ENCODE measurements around the gene FLNC.

The FLNC gene

DNA sequence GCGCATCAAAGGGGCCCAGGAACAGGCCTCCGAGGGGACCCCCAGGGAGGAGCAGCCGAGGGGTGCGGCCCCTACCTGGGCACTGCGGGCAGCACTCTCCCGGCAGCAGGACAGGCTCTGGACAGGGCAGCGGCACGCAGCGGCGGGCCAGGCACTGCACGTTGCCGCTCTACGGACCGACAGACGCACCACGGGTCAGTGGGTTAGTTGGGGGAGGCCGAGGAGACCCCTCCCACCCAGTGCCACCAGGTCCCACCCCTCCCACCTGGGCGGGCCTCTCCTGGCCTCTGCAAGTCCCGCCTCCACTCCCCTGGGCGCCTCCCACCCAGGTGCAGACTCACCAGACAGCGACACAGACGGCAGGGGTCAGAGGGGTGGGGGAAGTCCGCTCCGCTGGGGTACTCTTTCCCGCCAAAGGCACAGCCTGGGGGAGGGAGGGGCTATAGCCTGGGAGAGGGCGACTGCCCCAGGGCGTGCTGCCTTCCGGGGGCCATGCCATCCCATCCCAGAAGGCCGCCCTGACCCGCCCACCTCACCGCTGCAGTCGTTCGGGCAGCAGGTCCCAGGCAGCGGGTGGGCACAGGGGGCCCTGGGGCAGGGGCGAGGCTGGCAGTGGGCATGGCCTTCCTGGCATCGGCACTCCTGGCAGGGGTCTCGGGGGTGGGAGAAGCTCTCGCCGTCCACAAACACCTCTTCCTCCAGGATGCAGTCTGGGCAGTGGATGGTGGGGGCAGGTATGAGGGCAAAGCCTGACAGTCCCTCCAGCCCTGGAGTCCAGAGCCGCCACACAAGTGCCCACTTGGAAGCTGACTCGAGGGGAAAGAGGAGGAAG lies 61.1 kb downstream of the FLNC start:
- DNase-seq (ENCODE audit: low spot score): peak; percentile 68

DNA sequence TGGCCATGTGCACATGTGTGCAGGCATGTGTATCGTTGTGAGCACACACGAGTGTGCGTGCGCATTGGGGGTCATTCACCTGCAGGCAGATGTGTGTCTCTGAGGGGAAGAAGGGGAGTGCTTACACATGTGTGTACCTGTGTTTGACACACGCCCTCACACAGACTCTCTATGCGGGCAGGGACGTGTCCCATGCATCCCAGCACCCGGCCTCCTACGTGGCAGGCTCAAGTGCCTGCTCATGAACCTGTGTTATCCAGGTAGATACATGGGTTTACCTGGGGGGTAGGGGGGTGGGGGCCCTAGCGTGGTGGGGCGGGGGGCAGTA lies 61.7 kb downstream of the FLNC start:
- DNase-seq (ENCODE audit: low spot score): no peak

DNA sequence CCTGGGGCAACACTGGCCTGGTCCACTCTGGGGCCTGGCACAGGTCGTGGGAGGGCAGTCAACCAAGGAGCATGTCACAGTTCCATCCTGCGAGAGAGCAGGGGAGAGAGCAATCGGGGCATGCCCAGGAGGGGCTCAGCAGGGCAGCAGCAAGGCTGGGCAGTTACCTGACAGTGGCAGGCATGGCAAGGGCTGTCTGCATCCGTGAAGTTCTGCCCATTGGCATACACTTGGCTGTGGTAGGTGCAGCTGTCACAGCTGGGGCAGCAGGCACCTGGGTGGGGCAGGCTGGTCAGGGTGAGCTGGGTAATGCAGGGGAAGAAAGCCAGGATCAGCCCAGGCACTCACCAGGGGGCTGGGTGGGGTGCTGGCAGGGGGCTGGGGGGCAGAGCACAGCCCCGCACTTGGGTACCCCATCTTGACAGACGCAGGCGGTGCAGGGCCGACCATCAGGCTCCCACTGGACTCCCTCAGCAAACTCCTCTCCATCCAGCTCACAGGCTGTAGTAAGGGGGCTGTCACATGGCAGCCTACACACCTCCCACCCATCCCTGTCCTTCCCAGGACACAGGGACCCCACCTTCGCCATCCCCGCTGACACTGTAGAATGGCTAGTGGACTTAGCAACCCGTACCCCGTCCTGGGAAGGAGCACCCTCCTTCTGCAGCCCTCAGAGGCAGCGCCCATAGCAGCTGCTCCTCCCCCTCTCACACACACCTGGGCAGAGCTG lies 62.5 kb downstream of the FLNC start:
- no peak for DNase-seq (ENCODE audit: low spot score)

DNA sequence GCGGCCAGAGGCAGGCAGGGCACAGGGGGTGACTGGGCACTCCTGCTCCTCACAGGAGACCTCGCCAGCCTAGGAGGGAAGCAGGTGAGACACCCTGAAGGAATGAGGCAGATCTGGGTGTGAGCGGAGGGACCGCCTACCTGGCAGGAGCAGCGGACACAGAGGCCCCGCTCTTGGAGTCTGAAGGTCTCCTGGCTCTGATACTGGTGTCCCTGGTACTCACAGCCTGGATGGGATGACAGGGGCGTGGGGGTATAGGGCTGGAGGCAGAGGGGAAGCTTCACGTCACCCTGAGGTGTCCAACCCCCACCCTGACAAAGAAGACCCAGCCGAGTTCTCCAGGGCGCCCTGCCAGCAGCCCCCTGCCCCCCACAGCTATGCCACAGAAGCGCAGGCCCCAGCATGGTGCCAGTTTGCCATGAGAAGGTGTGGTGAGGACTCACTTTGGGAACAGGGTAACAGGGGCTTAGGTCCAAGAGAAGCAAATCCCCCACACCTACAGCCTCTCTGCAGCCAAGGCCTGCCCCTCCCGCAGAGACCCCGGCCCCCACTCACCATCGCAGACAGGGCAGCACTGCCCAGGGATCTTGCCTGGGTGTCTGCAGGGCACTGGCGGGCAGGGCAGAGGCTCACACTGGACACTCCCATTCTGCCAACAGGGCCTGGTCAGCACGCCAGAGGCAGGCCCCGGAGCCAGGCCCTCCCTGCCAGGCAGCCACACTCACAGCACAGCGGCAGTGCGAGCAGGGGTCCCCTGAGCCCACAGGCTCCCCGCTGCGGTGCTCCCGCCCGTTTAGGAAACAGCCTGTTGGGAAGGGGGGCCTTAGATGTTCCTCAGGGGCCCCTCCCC lies 63.3 kb downstream of the FLNC start:
- DNase-seq (ENCODE audit: low spot score): no peak

DNA sequence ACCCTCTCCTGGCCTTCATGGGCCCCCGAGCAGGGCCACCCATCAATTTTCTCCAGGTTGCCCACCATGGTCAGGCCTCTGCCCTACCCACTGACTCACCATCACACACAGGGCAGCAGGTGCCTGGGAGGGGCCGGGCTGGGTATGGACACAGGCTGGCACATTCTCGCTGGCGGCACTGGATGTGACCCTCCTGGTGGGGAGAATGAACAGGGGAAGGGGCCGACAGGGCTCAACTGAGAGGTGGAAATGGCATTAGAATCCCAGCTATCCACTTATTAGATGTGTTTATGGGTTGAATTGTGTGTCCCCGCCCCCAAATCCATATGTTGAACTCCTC lies 63.9 kb downstream of the FLNC start:
- DNase-seq (ENCODE audit: low spot score): no peak

DNA sequence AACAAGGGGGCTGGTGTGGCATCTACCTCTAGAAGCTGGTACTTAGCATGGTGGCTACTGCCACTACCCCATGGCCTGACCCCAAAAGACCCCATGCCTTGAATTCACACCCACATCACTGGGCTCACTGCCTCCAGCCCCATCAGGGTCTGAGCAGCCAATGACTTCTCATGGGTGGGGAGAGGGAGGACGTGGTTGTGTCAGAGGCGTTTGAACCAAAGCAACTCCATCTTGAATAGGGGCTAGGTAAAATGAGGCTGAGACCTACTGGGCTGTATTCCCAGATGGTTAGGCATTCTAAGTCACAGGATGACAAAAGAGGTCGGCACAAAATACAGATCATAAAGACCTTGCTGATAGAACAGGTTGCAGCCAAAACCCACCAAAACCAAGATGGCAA lies 65.1 kb downstream of the FLNC start:
- DNase-seq (ENCODE audit: low spot score): no peak

DNA sequence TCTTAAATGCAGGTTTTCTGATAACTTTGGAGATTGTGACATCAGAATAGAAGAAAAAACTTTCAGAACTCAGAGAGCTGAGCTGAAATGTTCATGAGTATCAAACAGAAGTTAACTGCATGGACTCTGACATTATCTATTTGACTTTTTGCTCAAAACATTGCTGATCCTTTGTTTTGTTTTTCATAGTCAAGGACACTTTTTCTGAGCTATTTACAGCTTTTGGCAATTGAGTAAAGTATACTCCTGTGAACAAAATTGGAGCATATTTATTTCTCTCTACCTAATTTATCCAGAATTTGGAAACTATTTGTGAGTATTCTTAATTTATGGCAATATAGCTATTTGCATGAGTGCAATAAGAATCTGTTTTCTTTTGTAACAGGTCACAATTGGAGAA lies 69.2 kb downstream of the FLNC start:
- DNase-seq (ENCODE audit: low spot score): no peak

DNA sequence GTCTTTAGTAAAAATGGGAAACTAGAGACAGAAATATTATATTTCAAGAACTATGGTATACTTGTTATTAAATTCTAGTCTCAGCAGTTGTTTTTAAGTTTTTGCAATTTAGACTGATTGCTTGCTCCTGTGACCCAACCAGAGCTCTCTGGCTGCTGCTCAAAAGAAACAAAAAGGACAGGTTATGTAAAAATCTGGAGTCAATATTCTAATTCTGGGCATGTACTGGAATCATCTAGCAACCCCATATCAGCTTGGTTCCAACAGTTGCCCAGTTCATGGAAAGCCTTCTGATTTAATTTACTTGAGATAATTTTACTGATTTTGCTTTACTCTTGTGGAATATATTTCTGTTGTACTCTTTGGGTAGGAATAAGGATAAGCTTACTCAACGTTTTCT lies 70.0 kb downstream of the FLNC start:
- no peak for DNase-seq (ENCODE audit: low spot score)

DNA sequence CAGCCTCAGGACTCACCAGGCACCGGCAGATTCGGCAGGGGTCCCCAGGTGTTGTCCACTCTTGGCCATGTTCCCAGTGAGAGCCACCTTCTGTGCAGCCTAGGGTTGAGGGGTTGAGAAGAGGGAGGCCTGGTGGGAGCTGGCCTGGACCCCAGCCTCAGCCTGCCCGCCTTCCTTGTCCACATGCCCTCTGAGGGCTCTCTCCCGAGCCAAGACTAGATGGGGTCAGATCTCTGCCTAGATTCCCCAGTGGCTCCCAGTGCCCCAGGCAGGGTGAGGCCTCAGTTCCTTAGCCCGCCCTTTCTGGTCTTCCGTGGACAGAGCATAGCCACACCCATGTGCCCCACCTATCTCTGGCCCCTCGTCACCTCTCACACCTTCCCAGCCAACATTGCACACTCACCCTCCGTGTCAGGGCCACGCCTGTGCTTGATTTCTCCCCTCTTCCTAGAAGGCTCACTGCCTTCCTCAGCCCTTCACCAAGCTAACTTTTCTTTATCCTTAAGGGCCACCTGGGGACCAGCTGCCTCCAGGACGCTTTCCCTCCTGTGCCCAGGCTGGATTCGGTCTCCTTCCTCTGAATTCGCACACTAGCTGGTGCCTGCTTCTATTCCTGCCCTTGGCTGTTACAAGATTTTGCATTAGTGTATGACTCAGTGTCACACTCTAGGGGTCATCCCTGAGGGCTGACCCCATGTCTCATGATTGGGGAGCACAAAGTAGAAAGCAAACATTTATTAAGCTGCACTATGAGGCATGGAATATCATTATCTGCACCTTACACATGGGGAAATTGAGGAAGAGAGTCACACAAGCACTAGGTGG lies 72.8 kb downstream of the FLNC start:
- no peak for DNase-seq (ENCODE audit: low spot score)

DNA sequence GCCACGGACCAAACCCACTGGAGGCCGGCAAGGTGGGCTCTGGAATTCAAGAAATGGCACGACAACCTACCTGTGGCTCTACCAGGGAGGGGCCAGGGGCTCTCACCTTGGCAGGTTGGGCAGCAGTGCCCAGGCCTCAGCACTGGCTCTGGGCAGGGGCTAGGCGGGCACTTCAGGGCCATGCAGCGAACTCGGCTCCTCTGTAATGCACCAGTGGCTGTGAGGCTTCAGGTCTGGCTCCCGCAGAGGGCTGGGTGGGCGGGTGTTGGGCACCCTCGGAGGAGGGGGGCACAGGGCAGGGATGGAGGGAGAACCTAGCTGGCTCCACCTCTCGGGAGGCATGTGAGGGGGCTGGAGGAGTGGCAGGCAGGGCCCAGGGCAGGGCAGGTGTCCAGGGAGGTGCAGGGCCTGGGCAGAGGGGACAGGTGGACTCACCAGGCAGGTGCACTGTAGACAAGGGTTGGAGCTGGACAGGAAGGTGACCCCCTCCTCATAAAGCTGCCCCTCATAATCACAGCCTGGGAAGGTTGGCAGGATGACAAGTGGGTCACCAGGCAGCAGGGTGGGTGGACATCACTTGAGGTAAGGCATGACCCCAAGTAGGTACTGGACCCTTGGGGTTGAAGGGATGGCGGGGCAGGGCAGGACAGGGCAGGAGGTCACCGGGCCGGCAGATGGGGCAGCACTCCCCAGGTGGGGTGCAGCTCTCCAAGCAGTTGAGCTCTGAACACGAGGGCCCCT lies 73.6 kb downstream of the FLNC start:
- DNase-seq (ENCODE audit: low spot score): no peak

DNA sequence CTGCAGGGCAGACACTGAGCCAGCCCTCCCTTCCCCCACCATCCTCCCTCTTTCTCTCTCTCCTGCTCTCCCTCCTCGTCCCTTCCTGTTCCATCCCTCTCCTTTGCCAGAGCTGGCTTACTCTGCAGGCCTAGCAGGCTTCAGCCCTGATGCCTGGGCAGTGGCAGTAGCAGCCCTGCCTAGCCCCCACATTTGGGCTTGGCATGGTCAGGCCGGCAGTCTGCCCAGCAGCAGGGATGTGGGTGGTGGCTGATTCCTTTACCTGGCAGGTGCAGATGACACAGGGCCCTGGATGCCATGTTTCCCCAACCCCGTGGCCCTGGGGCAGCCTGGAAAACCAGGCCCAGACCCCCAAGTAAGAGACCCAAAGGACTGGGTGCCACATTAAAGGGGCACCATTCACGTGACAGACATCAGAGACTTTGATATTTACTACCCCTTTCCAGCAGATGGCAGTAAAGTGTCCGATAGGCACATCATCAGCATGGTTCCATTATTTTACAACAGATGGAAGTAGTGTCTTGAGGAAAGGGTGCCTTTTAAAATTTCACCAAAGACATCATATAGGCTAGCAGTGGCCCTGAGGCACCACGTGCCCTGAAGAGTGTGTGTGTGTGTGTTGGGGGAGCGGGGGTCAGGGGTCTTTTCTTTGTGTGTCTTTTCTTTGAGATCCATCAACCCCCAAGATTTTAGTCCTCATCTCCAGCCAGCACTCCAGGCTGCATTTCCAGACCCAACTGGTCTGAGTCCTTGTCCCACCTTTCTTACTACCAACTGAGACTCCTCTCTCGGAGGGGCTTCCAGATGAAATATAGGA lies 74.4 kb downstream of the FLNC start:
- DNase-seq (ENCODE audit: low spot score): peak; percentile 74

DNA sequence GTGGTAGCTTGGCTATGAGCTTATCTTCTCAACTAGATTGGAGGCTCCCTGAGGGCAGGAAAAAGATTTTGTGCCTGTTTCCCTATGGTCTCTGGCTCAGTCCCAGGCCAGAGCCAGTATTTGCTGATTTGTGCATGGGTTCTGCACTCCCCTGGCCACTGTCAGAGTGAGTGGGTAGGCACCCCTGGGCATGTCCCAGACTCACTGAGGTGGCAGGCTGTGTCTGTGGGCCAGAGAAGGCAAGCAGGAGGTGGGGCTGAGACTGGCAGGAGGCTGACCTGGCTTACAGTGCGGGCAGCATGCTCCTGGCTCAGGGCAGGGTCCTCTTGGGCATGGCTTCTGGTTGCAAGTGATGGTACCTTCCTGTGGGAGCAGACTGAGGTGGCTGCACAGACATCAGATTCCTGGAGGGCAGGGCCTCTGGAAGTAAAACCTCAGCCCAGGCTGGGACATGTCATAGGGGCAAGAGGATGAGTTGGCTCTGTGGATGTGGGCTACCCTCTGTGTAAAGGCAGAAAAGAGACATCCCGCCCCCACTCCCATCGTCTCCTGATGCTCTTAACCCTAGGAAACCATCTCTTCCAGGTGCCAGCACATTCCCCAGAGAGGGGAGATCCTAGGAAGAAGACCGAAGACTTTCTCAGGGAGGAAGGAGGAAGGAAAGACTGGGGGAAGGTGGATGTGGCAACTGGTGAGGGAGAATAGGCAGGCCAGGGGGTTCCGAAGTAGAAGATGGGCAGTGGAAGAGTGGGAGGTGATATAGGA lies 76.0 kb downstream of the FLNC start:
- peak; percentile 4 for DNase-seq (ENCODE audit: low spot score)

DNA sequence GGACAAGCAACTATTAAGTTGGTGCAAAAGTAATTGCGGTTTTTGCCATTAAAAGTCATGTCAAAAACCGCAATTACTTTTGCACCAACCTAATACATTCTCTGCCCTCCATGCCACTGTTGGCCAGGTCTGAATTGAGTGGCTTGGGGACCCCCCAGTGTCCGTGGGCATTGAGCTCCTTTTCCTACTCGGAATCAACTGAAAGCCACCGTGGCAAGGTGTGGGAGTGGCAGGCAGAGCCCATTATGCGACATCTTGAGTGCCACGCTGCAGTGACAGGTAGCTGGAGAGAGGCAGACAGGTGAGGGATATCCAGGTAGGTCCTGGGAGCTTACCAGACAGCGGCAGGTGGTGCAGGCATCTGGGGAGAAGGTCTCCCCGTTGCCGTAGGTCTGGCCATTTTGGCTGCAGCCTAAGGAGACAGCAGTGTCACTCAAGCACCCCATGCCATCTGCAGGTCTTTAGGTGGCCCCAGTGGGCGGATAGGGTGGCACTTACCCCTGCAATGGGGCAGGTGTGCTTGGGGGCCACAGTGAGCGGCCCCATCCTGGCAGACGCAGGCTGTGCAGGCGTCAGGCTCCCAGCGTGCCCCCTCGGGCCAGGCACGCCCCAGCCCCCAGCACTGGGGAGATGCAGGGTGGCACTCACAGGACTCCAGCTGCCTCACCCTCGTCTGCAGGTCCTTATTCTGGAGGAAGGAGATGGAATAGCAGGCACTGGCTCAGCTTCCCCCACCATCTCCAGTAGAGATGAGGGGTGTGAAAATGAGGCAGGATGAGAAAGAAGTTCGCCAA lies 76.8 kb downstream of the FLNC start:
- peak; percentile 6 for DNase-seq (ENCODE audit: low spot score)

Data from HuH-7 (cell line).